ENCODE data around the gene ZNF276. TPM values are rescaled to one million over a fixed set of nuclear protein-coding genes. Genes with fewer than 3 reads are reported as not detected.
A peak's percentile ranks its signal among the peaks of the same experiment; 100 is the strongest.

ZNF276 gene
- total RNA-seq, 4 donors from 2014 or later: 48.6 to 146 (median 68.8) TPM

DNA sequence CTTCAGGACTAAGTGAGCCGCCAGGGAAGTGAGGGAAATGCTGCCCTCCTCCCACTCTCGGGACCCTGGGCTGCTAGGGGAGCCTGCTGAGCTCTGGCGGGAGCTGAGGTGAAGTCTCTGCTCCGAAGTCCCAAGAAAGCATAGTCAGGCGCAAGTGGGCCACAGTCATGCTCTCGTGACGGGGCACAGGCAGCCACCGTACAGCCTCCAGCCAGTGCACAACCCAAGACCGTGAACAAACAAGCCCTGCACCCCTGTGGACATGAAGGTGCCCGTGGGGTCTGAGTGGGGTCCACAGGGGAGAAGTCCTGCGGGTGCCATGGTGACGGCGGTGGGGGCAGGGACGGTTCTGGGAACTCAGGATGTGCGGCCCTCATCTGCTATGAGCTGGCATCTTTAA lies 24.7 kb downstream of the ZNF276 start:
- Histone ChIP-seq H3K4me1 (peaks cover 0 to 8% (median 2%) of the 10 kb centered on the region in 4 donors), H3K27me3 (no peaks in the 10 kb centered on the region), H3K9me3 (no peaks in the 10 kb centered on the region), H3K27ac (no peak overlapping the region), H3K4me3 (no peak overlapping the region), H3K36me3 (peaks cover 0 to 7% (median 0%) of the 10 kb centered on the region in 3 donors)
- no peak for DNase-seq (ENCODE audit: low spot score in 2 of 2)
- TF ChIP-seq, protein P1, sequence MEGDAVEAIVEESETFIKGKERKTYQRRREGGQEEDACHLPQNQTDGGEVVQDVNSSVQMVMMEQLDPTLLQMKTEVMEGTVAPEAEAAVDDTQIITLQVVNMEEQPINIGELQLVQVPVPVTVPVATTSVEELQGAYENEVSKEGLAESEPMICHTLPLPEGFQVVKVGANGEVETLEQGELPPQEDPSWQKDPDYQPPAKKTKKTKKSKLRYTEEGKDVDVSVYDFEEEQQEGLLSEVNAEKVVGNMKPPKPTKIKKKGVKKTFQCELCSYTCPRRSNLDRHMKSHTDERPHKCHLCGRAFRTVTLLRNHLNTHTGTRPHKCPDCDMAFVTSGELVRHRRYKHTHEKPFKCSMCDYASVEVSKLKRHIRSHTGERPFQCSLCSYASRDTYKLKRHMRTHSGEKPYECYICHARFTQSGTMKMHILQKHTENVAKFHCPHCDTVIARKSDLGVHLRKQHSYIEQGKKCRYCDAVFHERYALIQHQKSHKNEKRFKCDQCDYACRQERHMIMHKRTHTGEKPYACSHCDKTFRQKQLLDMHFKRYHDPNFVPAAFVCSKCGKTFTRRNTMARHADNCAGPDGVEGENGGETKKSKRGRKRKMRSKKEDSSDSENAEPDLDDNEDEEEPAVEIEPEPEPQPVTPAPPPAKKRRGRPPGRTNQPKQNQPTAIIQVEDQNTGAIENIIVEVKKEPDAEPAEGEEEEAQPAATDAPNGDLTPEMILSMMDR (IDR thresholded peaks at IDR 0.05): no peak
- TF ChIP-seq POLR2A (IDR thresholded peaks at IDR 0.05) (no peak), EP300 (IDR thresholded peaks at IDR 0.05) (no peak)
- 85 to 92% methylated on average over 13 to 14 of the region's 15 CpGs for WGBS, 2 donors

DNA sequence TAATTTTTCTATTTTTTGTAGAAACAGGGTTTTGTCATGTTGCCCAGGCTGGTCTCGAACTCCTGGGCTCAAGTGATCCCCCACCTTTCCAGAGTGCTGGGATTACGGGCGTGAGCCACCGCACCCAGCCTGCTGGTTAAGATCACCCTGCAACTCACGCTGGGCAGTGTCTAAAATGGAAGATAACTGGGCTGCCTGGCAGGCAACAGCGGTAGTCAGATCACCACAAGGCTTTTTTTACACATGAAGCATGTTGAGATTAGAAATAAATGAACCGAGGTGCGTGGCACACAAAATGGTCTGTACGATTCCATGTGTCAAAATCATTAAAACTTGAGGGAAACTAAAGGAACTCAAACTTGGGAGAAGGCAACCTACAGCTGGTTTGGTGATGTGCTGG lies 26.7 kb downstream of the ZNF276 start:
- DNase-seq (ENCODE audit: low spot score in 2 of 2): no peak
- Histone ChIP-seq H3K27ac (no peak overlapping the region), H3K9me3 (no peaks in the 10 kb centered on the region), H3K4me3 (no peak overlapping the region), H3K36me3 (no peaks in the 10 kb centered on the region), H3K4me1 (peaks cover 0 to 4% (median 2%) of the 10 kb centered on the region in 4 donors), H3K27me3 (no peaks in the 10 kb centered on the region)
- WGBS, 2 donors: 92 to 94% methylated on average over 9 of the region's 9 CpGs
- TF ChIP-seq EP300 (IDR thresholded peaks at IDR 0.05) (no peak), POLR2A (IDR thresholded peaks at IDR 0.05) (no peak)
- TF ChIP-seq, protein P1 (IDR thresholded peaks at IDR 0.05): no peak

DNA sequence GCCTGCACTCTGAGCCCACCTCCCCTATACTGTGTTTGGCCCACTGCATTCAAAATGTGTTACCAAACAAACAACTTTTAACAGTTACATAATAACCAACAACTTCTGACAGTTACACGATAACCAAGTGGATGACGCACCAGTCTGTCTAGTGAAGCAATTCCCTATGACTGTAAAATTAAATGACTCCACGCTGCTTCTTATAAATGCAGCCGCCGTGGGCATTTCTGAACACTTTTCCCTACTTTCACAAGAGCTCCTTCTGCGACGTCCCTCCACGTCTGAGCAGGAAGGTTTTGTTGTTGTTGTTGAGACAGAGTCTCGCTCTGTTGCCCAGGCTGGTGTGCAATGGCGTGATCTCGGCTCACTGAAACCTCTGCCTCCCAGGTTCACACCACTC lies 27.6 kb downstream of the ZNF276 start:
- no peak overlapping the region for H3K4me3 ChIP-seq
- no peak for DNase-seq (ENCODE audit: low spot score in 2 of 2)
- TF ChIP-seq POLR2A (IDR thresholded peaks at IDR 0.05) (no peak), EP300 (IDR thresholded peaks at IDR 0.05) (no peak)
- TF ChIP-seq, protein P1 (IDR thresholded peaks at IDR 0.05): no peak
- 92 to 94% methylated on average over 11 of the region's 11 CpGs for WGBS, 2 donors
- peaks cover 0 to 3% (median 2%) of the 10 kb centered on the region in 4 donors for H3K4me1 ChIP-seq
- no peaks in the 10 kb centered on the region for H3K36me3 ChIP-seq
- no peaks in the 10 kb centered on the region for H3K27me3 ChIP-seq
- no peak overlapping the region for H3K27ac ChIP-seq
- no peaks in the 10 kb centered on the region for H3K9me3 ChIP-seq

DNA sequence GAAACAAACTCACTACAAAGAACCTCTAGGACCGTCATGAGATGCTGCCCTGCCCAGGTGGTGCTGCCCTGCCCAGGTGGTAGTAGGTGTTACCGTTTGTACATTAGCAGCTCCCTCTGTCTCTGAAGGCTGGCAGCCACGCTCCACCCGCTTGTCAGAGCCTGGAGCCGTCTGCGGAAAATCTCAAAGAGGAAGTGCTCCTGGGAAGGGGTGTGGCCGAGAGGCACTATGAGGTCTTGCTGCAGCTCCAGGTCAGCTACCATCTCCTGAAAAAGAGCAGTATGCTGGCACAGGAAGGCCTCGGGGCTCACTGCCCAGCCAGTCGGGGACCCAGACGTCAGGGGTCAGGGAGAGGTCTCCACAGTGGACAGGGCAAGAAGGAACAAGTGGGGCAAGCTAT lies 28.3 kb downstream of the ZNF276 start:
- Histone ChIP-seq H3K27me3 (no peaks in the 10 kb centered on the region), H3K4me1 (peaks cover 0 to 3% (median 2%) of the 10 kb centered on the region in 4 donors), H3K27ac (no peak overlapping the region), H3K36me3 (no peaks in the 10 kb centered on the region), H3K9me3 (no peaks in the 10 kb centered on the region), H3K4me3 (no peak overlapping the region)
- WGBS, 2 donors: 45 to 47% methylated on average over 10 of the region's 10 CpGs
- TF ChIP-seq, protein P1 (IDR thresholded peaks at IDR 0.05): no peak
- TF ChIP-seq EP300 (IDR thresholded peaks at IDR 0.05) (no peak), POLR2A (IDR thresholded peaks at IDR 0.05) (no peak)
- peak in 1 of 2 donors; percentile 18 for DNase-seq (ENCODE audit: low spot score in 2 of 2)

DNA sequence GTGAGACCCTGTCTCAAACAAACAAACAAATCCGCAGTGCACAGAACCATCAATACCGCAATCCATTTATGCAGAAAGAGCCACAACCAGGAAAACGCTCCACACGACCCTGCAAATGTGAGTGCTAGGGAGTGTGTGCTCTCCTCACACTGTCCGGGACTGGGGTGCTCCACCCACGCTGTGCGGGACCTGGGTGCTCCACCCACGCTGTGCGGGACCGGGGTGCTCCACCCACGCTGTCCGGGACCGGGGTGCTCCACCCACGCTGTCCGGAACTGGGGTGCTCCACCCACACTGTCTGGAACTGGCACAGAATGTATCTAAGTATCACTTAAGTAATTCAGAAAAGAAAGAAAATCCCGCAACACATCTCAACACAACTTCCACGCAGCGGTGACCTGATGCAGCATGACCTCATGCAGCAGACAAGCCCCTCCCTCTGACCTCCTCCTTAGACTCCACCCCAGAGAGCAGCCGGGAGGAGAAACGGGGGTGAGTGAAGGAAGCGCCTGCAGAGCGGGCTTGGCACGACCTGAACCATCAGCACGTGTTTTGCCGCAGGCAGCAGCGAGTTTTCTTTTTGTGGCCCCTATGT lies 38.5 kb downstream of the ZNF276 start:
- Histone ChIP-seq H3K36me3 (no peaks in the 10 kb centered on the region), H3K27ac (no peak overlapping the region), H3K4me3 (no peak overlapping the region), H3K27me3 (no peaks in the 10 kb centered on the region), H3K4me1 (peaks cover 0 to 9% (median 0%) of the 10 kb centered on the region in 4 donors), H3K9me3 (no peaks in the 10 kb centered on the region)
- TF ChIP-seq, protein P1 (IDR thresholded peaks at IDR 0.05): no peak
- TF ChIP-seq POLR2A (IDR thresholded peaks at IDR 0.05): no peak
- TF ChIP-seq EP300 (IDR thresholded peaks at IDR 0.05): no peak
- no peak for DNase-seq (ENCODE audit: low spot score in 2 of 2)
- WGBS, 2 donors: 78 to 81% methylated on average over 26 of the region's 26 CpGs
